NCI-H2107 treated with DMSO at 0.1 percent for 48 hours (cell line): ENCODE results near the gene E2F6.

ENCODE experiments used
- DNase-seq: peaks from one replicate; lab custom pipeline; 2025; ENCODE audit not compliant: unreplicated experiment; lab: John Stamatoyannopoulos, UW

The E2F6 gene

DNA sequence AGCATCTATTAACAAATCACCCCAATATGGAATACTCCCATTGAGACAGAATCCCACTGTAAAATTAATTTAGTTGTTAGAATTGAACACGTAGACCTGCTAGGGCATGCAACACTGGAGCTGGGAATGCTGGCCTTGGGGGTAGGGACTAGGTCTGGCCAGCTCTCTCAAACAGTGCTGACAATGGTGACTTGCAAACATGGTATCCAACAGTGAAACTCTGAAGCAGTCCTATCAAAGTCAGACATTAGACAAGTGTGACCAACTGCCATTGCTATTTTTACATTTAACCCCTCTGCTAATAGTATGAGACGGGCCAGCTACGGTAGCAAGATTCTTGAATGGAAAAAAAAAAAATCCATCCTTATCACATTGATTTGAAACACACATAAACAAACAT lies 7.2 kb downstream of the E2F6 start:
- DNase-seq, result no peak

DNA sequence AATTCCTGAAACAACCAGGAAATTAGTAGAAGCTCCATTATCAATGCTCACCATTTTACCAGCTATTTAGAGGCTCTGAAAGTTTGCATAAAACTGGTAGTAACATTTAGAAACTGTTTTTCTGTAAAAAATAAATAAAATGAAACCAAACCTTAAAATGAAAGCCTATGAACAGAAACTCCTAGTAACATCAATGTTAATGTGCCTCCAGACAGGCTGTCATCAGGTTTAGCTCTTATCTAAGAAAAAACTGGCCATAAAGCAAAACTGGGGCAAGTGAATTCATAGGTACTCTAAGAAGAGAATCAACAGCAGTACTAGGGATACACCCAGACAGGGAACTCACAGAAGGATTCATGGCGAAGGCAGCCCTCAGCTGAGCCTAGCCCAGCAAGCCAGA lies 8.0 kb downstream of the E2F6 start:
- DNase-seq, result no peak

DNA sequence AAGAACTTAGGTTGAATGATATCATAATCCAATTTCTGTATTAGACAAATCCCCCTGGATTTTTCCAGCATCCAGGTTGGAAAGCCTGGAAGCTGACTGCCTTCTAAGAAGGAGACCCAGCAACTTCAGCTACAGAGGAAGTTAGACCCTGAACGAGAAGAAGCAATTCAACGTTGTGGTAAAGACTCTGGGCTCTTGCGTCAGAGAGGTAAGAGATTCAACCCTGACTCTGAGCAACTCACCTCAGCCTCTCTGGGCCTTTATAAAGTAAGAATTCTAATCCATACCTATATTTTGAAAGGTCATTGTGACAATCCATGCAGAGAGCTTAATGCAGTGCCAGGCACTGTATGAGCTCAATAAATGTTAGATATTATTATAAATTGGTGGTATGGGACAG lies 9.7 kb downstream of the E2F6 start:
- DNase-seq, result no peak

DNA sequence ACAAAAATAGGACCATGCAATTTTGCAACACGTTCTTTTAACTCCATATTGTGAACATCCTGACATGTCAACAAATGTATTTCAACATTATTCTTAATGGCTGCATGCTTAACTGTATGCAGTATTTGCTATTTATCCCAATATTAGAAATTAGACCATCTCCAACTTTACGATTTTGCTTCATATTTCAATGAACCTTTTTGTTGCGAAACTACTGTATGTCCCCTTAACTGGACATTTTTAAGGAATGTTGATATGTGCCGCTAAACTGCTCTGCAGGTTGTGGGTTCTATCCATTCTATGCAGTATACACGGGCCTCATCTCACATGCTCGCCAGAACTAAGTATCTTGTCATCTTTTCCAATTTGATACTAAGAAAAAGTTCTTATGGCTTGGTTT lies 11.1 kb downstream of the E2F6 start:
- DNase-seq, result no peak

DNA sequence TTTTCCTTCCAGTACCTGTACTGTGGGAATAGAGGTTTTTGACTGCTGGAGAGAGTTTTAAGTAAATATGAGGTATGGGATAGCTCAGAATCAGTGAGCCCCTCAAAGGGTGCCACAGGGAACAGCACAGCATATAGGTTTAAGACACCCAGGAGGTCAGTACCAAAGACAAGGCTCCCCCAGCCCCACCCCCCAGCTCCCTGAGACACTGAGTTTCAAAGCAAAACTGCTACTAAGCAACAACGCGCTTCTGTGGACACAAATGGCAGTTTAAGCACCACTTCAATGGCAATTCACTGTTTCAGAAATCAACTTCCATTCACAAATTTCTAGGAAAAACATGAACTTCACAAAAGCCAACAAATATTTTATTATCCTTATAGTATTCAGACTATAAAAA lies 15.2 kb downstream of the E2F6 start:
- no peak for DNase-seq

DNA sequence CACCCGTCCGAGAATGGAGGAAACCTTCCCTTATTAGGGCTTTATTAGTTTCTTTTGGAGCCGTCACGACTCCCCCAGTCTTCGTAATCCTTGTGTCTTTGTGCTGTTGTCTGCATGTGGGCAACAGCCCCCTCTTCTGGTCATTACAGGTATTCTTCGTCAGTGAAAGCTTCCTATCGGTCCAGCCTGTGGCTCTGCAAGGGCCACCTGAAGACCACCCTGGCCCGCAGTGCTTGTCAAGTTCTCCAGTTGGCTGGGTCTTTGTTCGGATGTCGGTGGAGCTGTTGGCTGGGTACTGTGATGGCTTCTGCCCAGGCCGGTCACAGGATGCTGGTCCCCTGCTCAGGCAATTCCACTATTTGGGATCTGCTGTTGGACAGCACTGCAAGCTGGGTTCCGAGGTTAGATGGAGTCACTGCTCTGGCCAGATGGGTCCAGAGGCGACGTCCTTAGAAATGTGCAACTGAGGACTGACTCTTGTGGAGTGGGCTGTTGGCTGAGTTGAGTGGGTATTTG lies 19.2 kb downstream of the E2F6 start:
- DNase-seq, result no peak

DNA sequence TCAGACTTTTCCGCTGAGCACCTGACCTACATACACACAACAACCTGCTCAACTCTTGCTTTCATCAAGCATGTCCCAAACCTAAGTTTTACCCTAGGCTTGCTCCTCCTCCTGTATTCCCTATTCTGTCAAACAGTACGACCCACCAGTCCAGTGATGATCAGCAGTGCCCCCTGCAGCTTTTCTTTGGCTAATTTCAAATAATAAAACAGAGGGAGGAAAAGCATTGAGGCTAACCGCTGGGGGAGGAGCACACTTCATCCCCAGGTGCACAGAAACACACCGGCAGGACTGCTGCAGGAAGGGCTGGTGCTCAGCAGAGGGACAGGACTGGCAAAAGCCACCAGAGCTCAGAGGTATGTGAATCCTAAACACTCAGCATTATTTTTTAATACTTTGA lies 21.2 kb downstream of the E2F6 start:
- DNase-seq, result no peak

DNA sequence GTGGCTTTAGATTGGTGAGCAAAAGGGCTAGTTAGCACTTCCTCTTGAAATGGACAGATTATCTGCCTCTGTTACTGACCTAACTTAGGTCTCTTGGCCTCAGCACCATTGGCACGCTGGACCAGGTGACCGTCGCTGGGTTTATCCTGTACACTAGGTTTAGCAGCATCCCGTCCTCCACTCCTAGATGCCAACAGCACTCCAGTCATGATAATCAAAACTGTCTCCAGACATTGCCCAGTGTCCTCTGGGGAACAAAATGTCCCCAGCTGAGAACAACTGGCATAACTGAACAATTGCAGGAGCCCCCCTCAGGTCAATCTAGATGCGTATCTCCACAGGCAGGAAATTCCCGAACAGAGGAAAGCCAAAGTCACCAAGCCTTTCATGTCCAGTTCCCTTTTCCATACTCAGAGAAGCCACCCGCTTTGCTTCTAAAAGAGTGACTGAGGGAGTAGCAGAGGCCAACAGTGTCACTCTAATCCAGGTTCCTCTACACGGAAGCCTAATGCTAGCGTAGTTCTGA lies 27.3 kb downstream of the E2F6 start:
- DNase-seq, result no peak

DNA sequence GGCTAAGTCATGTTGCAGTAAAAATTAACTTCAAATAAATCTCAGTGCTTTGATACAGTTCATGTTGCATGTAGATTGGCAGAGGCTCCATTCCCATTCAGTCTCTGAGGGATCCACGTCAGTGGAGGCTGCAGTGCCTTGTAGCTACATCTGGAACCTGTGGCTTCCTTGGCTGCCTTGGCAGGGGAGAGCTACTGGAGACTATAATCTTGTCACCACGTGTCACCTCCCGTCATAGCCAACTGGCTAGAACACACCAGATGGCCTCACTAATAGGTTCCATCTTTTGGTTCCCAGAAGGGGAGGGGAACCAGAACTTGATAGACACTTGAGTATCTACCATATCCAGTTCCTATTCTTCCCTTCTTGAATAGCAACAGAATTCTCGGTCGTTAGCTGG lies 28.4 kb downstream of the E2F6 start:
- DNase-seq, result no peak

DNA sequence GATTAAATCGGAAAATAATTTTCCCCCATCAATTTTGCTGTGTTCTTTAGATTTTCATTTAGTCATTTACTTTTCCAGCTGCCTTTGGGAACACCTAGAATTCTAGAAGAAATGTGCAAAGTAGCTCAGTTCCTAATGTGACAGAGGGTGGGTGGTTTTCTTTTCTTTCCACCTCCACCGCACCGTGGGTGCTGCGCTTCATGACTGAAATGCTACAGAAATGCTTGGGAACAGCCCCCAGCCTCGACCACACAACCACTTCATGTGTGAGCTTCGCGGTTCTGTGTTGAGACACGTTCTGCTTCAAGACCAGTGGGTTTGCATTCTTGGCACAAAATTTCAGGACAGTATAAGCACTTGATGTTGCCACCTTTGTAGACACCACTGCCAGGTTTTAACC lies 30.9 kb downstream of the E2F6 start:
- DNase-seq, result no peak

DNA sequence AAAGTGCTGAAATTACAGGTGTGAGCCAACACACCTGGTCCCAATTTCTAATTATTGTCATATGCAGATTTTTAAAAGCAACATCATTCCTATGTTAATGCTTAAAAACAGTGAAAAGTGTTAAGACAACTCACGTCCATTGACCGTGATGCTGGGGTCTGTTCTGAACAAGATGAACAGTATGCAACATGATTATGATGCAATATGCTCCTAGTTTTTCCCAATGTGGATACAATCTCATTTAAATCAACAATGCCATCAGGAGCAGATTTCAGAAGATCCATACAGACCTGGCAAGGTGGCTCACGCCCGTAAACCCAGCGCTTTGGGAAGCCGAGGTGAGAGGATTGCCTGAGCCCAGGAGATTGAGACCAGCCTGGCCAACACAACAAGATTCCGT lies 31.5 kb downstream of the E2F6 start:
- no peak for DNase-seq

DNA sequence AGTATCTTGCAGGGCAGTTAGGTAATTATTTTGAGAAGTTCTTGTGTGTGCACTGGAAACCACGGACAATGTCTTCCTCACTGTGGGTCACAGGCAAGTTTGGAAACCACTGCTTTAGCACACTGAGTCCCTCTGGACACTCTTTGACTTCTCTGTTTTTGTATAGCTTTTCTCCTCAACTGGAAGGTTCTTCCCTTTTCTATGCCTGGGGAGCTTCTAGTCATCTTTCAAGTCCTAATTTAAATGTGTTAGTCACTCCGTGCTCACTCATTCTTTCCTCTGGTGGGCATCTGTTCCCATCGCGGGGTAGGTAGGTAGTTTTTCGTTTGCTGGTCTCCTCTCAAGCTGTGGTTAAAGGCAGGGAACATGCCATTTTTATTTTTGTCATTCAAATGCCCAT lies 32.1 kb downstream of the E2F6 start:
- no peak for DNase-seq

DNA sequence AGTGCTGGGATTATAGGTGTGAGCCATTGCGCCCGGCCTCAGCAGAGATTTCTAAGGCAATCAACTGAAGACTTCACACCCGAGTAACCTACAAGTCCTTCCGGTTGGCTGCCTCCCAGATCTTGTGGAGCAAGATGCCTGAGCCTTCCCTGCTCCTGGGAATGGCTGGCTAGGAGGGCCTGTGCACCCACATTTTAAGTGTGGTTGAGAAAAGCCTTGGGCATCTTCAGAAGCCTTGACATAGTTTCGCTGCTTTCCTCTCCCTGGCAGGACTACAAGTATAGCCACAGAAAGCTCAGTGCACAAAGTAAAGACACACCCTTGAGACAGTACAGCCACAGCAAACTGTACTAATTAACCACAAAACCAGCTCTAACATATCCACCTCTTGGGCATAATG lies 35.2 kb downstream of the E2F6 start:
- peak; percentile 64 for DNase-seq

DNA sequence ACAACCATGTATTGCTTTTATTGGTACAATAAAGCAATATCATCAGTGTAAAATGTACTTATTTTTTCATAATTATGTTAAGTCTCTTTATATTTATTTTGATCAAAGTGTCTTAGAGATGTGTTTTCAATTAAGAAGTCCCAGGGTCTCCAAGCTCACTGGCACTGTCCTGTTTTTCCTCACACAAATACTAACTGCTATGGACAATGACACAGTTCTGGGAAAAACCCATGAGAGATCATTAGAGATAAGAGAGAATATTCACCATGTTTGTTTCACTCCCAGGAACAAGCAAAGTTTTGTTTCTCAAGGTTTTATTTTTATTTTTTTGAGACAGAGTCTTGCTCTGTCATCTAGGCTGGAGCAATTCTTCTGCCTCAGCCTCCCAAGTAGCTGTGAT lies 38.7 kb downstream of the E2F6 start:
- no peak for DNase-seq

DNA sequence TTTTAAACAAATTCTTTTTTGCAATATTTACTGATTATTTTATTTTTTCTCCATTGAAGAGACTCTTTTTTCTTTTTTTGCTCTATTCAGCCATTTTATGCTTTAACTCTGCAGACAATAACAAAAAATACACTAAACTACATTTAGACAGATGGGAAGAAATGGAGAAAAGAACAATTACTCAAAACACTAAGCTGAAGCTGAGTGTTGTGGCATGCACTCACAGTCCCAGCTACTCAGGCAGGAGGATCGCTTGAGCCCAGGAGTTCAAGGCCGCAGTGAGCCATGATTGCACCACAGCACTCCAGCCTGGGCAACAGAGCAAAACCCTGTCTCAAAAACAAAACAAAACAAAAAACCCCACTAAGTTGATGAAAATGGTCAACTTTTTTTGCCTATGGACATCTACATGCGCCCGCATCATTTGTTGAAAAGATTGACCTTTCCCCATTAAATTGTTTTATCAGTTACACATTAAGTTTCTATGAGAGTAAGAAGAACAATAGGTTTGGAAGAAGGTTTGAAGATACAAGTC lies 43.0 kb downstream of the E2F6 start:
- DNase-seq, result no peak

DNA sequence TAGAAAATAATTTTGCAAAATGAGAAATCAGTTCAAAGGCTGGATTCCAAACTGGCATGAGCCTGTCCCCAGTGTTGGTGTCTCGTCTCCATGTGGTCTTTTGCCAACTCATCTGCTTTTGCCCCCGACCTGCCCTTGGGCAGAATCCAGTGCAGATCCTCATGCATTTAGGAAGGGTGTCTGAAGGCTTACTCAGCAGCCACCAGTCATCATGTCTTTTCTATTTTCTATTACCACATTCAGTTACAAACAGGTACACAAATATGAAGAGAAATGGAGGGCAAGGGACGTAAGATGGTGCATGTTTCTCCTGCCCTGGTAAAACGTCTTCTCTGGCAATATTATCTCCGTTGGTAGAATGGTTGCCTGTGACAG lies 43.5 kb downstream of the E2F6 start:
- no peak for DNase-seq

DNA sequence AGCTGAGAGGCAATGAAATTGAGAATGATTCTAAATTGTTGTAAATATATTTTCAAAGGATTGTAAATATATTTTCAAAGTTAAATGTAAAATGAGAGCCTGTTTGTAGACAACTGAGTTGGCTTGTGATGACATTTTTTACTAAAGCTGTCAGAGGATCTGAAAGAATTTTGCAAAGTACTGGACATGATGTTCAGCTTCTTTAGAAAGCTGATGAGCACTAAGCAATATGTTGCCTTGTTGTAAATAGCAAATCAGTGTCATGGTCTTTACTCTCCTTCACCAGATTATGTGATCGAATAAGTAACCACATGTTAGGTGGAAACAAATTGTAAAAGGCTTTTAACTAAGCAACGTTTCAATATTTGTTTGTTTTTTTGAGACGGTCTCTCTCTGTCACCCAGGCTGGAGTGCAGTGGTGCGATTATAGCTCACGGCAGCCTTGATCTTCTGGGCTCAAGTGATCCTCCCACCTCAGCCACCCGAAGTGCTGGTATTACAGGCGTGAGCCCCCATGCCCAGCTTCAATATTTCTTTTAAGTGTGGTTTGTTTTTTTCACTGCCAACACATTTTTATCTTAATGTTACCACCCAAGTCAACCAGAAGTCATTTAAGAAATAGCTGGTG lies 44.0 kb downstream of the E2F6 start:
- DNase-seq, result no peak

DNA sequence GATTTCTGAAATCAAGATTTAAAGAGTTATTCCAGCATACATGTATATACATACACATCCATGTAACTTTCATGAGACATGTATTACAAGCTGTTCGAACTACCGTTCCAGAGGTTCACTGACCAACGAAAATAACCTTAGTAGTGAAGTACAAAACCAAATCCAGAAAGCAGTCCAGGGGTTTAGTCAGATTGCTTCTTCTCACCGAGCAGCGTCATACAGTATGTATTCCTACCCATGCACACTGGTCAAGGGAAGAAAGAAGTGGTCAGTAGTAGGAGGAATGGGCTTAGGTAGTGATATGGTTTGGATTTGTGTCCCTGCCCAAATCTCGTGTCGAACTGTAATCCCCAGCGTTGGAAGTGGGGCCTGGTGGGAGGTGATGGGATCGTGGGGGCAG lies 45.3 kb downstream of the E2F6 start:
- no peak for DNase-seq

DNA sequence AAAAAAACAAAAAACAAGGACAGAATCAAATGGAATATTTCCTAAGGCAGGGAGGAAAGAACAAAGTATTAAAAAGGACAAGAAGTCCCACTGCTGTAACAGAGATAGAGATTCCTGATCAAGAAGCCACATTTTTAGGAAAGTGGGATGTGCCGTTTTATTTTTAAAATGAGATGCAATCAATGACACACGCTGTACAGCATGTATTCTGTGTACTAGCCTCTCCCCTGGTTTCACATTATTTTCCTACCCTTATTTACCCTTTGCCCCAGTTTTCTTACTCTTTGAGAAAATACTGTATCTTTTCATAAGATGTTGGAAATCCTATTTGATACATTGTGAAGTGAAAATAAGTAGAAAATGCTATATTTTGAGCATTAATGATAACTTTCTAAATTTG lies 45.8 kb downstream of the E2F6 start:
- DNase-seq, result no peak

DNA sequence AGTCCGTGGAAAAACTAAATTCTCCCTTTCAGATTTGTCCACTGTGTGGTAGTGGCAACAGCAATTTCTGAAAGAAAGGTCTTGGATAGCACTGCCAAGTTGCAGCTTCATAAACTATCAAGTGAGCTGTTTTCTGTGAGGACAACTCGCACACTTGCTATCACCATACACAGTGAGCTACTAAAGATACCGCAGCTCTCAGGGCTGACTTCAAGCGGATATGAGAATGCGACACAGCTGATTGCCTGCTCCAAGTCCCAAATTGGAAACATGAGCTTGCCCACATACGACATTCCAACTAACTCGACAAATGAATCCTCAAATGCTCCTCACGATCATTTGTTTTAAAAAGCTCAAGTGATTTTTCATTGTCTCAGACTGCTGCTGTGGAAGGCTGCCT lies 46.2 kb downstream of the E2F6 start:
- no peak for DNase-seq

DNA sequence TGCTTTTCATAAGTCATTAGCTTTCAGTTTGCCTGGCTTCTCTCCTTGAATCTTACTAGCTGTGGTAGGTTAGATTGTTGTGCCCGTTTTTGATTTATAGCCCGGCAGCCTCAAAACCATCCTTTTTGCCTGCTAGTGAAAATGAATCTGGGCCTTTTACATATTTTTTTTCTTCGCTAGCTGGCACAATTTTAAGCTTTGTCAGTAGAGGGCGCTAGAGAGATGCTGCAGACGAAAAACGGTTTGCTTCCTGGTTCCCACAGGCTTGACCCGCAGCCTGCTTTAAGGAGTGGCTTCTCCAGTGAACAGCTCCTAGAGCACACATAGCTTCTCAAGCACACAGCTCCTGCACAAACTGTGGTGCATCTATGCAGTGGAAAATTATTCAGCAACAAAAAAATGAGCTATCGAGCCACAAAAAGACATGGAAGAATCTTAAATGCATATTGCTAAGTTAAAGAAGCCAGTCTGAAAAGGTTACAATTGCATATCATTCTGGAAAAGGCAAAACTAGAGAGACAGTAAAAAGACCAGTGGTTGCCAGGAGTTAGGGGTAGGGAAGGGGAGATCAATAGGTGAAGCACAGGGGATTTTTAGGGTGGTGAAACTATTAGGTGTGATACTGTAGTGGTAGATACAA lies 47.9 kb downstream of the E2F6 start:
- no peak for DNase-seq

DNA sequence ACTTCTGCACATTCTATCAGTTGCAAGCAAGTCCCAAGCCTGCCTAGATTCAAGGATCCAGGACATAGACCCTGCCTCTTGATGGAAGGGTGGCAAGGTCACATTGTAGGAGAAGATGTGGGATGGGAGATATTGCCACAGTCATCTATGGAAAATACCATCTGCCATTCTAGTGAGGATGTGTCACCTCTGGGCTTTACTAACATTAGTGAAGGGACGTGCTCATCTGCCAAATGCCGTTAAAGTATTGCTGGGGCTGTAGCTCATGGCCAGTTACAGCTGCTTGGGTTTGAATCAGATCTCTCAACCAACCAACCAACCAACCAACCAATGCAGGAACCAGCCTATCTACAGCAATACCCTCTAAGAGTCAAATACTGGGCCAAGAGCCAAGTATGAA lies 49.0 kb downstream of the E2F6 start:
- no peak for DNase-seq

DNA sequence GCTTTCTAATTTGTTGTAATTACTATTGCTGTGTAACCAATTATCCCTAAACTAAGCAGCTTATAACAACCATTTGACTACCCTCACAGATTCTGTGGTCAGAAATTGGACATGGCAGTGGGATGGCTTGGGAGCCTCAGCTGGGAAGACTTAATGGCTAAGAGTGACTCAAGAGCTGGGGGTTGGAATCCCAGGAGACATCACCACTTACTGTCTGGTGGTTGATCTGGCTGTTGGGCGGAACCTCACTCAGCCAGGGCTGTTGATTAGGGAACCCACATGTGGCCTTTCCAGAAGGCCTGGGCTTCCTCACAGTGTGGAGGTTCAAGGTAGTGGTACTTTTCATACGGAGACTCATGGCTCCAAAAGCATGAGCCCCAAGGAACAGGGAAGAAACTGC lies 49.8 kb downstream of the E2F6 start:
- no peak for DNase-seq
